Transverse colon (tissue), 4 donors: ENCODE data around the gene COL3A1. TPM values are rescaled to one million over a fixed set of nuclear protein-coding genes. Genes with fewer than 3 reads are reported as not detected.
A peak's percentile ranks its signal among the peaks of the same experiment; 100 is the strongest.

Source experiments
- DNase-seq: peaks from one replicate; pipeline ENCODE4 v3.0.0-alpha.2; 2019
- H3K27ac ChIP-seq, 4 donors: fragments of 200-600 bp; sonication (generic); 2 replicates each; pipeline ENCODE4 v1.5.1; 2016 to 2018; ENCODE audit warnings: inconsistent platforms in 4 of 4
- H3K27me3 ChIP-seq: fragments of 200-600 bp; sonication (generic); 2 replicates; pipeline ENCODE4 v1.5.1; 2017; ENCODE audit warnings: inconsistent platforms
- H3K36me3 ChIP-seq, 4 donors: fragments of 200-600 bp; sonication (generic); 2 replicates each; pipeline ENCODE4 v1.5.1; 2017 to 2019; ENCODE audit warnings: inconsistent platforms in 4 of 4
- H3K4me1 ChIP-seq, 4 donors: fragments of 200-600 bp; sonication (generic); 2 replicates each; pipeline ENCODE4 v1.5.1; 2017 to 2020; ENCODE audit warnings: inconsistent platforms in 4 of 4
- H3K4me3 ChIP-seq, 4 donors: fragments of 200-600 bp; sonication (generic); 1 replicate in 1 of 4; 2 replicates in 3 of 4; pipeline versions ENCODE4 v1.5.1 to v1.6.1; 2017 to 2019; ENCODE audit warnings: inconsistent platforms in 4 of 4
- H3K9me3 ChIP-seq, 2 donors: fragments of 200-600 bp; sonication (generic); 2 replicates each; pipeline ENCODE4 v1.5.1; 2017 to 2019; ENCODE audit warnings: inconsistent platforms in 2 of 2
- CTCF ChIP-seq, 5 experiments: fragments of 200-600 bp in 3 of 5; fragments of 450-650 bp in 2 of 5; sonication (generic) in 3 of 5; IDR thresholded peaks; 1 replicate in 2 of 5; 2 replicates in 3 of 5; pipeline ENCODE4 v1.5.1; 2016 to 2017; ENCODE audit warnings: antibody characterized with exemption in 5 of 5, inconsistent platforms in 3 of 5, mild to moderate bottlenecking in 2 of 5, moderate library complexity in 1 of 5
- EP300 ChIP-seq: sonication (generic); formaldehyde crosslinking; IDR thresholded peaks from one replicate; pipeline ENCODE4 v1.6.1; 2017; ENCODE audit warnings: antibody characterized with exemption, low read depth
- POLR2A ChIP-seq: fragments of 450-650 bp; IDR thresholded peaks from one replicate; pipeline ENCODE4 v1.6.1; 2016; ENCODE audit warnings: antibody characterized with exemption, mild to moderate bottlenecking, moderate library complexity
- POLR2AphosphoS5 ChIP-seq, 3 donors: sonication (generic); formaldehyde crosslinking; IDR thresholded peaks; one replicate each; pipeline ENCODE4 v1.6.1; 2016; ENCODE audit warnings: antibody characterized with exemption in 3 of 3
- WGBS, 2 donors: methylation state at CpG; one replicate each; pipeline ENCODE4 v1.1.5; 2018; ENCODE audit warnings: low coverage in 1 of 2; 5-methylcytosine and 5-hydroxymethylcytosine counted together
- in situ Hi-C, 4 donors: fragments of 200-750 bp; cut with MboI; loops; one replicate each; pipeline versions ENCODE4 v1.15.0 to v1.15.1; 2017; ENCODE audit warnings: low sequenced_read_pairs in 3 of 4, low pct_ligation_motif_present in 1 of 4, low pct_unique_long_range_greater_than_20kb in 1 of 4
- intact Hi-C: fragments of 100-400 bp; cut with DNase I; formaldehyde crosslinking; loops from one replicate; pipeline ENCODE4 v1.15.1; 2023; ENCODE audit warnings: low total_unique reads
- total RNA-seq, 4 donors: library from RNA; depleted of rRNA; stranded (reverse); fragments of >200 nt; gene quantifications; one replicate each; pipeline ENCODE4 v1.1.0, GENCODE V29; 2016

COL3A1 gene
- total RNA-seq, 4 donors from 2014 or later, result 103 to 424 (median 114) TPM

- intact Hi-C loops, result loop anchor here (10.0 kb wide), 1 partner anchor 88 kb away; no protein-coding TSS in a partner anchor
- H3K36me3 ChIP-seq, result peaks cover 0 to 47% (median 8%) of the 10 kb centered on the region in 4 donors
- in situ Hi-C loops, result no loop called here
Observed at GRCh38 chr2:188997263-188997662, 23.1 kb downstream of the COL3A1 start.

GRCh38 chr2:189000221-189000620 lies 26.0 kb downstream of the COL3A1 start:
- DNase-seq, result no peak
- Histone ChIP-seq H3K27ac (no peak overlapping the region), H3K4me1 (no peaks in the 10 kb centered on the region), H3K36me3 (peaks cover 0 to 46% (median 8%) of the 10 kb centered on the region in 4 donors), H3K27me3 (no peaks in the 10 kb centered on the region), H3K9me3 (no peaks in the 10 kb centered on the region), H3K4me3 (no peak overlapping the region)
- in situ Hi-C loops (no loop called here), intact Hi-C loops (no loop called here)
- TF ChIP-seq POLR2A (no peak), POLR2AphosphoS5 (IDR thresholded peaks at IDR 0.05) (peak in 1 of 3 donors; percentile 14)

More at GRCh38 chr2:188997263-188997662, 23.1 kb downstream of the COL3A1 start:
- Histone ChIP-seq H3K27me3 (no peaks in the 10 kb centered on the region), H3K27ac (peak overlapping the region in 2 of 4 donors; percentile 6 to 59), H3K4me3 (no peak overlapping the region), H3K9me3 (no peaks in the 10 kb centered on the region), H3K4me1 (no peaks in the 10 kb centered on the region)
- TF ChIP-seq POLR2AphosphoS5 (IDR thresholded peaks at IDR 0.05) (peak in 1 of 3 donors; percentile 17), EP300 (no peak)
- no peak for DNase-seq

GRCh38 chr2:189002079-189002478 lies 27.9 kb downstream of the COL3A1 start:
- intact Hi-C loops (no loop called here), in situ Hi-C loops (no loop called here)
- peaks cover 0 to 28% (median 8%) of the 10 kb centered on the region in 4 donors for H3K36me3 ChIP-seq
- DNase-seq, result no peak
- H3K4me1 ChIP-seq, result no peaks in the 10 kb centered on the region
- H3K27me3 ChIP-seq, result no peaks in the 10 kb centered on the region
- WGBS, 2 donors, result 23 to 25% methylated on average over 1 of the region's 1 CpG
- no peak overlapping the region for H3K4me3 ChIP-seq
- no peaks in the 10 kb centered on the region for H3K9me3 ChIP-seq
- no peak overlapping the region for H3K27ac ChIP-seq
- TF ChIP-seq POLR2A (no peak), EP300 (no peak), CTCF (IDR thresholded peaks at IDR 0.05) (no peak), POLR2AphosphoS5 (IDR thresholded peaks at IDR 0.05) (no peak)

- 72 to 82% methylated on average over 9 of the region's 9 CpGs for WGBS, 2 donors
- Histone ChIP-seq H3K27ac (no peak overlapping the region), H3K36me3 (peaks cover 0 to 15% (median 6%) of the 10 kb centered on the region in 4 donors), H3K9me3 (no peaks in the 10 kb centered on the region), H3K27me3 (no peaks in the 10 kb centered on the region), H3K4me1 (no peaks in the 10 kb centered on the region), H3K4me3 (no peak overlapping the region)
- intact Hi-C loops (no loop called here), in situ Hi-C loops (no loop called here)
- no peak for DNase-seq
- TF ChIP-seq CTCF (IDR thresholded peaks at IDR 0.05) (no peak), POLR2A (no peak), POLR2AphosphoS5 (IDR thresholded peaks at IDR 0.05) (no peak), EP300 (no peak)
Observed at GRCh38 chr2:189008555-189009262, 34.5 kb downstream of the COL3A1 start.

GRCh38 chr2:189010536-189010935 lies 36.4 kb downstream of the COL3A1 start:
- DNase-seq, result no peak
- H3K36me3 ChIP-seq, result peaks cover 0 to 7% (median 3%) of the 10 kb centered on the region in 4 donors
- H3K4me1 ChIP-seq, result peaks cover 0 to 6% (median 0%) of the 10 kb centered on the region in 4 donors
- H3K27ac ChIP-seq, result no peak overlapping the region
- H3K4me3 ChIP-seq, result no peak overlapping the region
- TF ChIP-seq EP300 (no peak), CTCF (IDR thresholded peaks at IDR 0.05) (no peak), POLR2AphosphoS5 (IDR thresholded peaks at IDR 0.05) (no peak), POLR2A (no peak)
- H3K9me3 ChIP-seq, result no peaks in the 10 kb centered on the region
- 67 to 72% methylated on average over 3 to 6 of the region's 6 CpGs for WGBS, 2 donors
- H3K27me3 ChIP-seq, result no peaks in the 10 kb centered on the region
- in situ Hi-C loops, result no loop called here
- intact Hi-C loops, result no loop called here
